Measurements from ENCODE around the gene GPBAR1. TPM values are rescaled to one million over a fixed set of nuclear protein-coding genes. Genes with fewer than 3 reads are reported as not detected.
A peak's percentile ranks its signal among the peaks of the same experiment; 100 is the strongest.

GPBAR1 gene
- total RNA-seq, 3 donors from 2014 or later = 0.64 to 3.7 (median 3.3) TPM

GRCh38 chr2:218273908-218274249, 13.1 kb downstream of the GPBAR1 start:
- intact Hi-C loops (cut with DNase I, micrococcal nuclease) = no loop called here
- no peak for TF ChIP-seq CTCF (IDR thresholded peaks at IDR 0.05)
- Histone ChIP-seq H3K4me1 (ENCODE audit: low read depth) (peaks cover 43% of the 10 kb centered on the region), H3K4me3 (no peak overlapping the region), H3K9me3 (no peaks in the 10 kb centered on the region), H3K36me3 (ENCODE audit: low read depth) (peaks cover 20% of the 10 kb centered on the region)
- DNase-seq (peak; percentile 11 to 72 (median 35)), ATAC-seq (peak; percentile 10)

GRCh38 chr2:218274586-218274985, 13.8 kb downstream of the GPBAR1 start:
- DNase-seq (peak in 2 of 3 donors; percentile 7 to 19), ATAC-seq (no peak)
- no peak for TF ChIP-seq CTCF (IDR thresholded peaks at IDR 0.05)
- Histone ChIP-seq H3K9me3 (no peaks in the 10 kb centered on the region), H3K4me1 (ENCODE audit: low read depth) (peaks cover 38% of the 10 kb centered on the region), H3K4me3 (no peak overlapping the region), H3K36me3 (ENCODE audit: low read depth) (peaks cover 20% of the 10 kb centered on the region)
- intact Hi-C loops (cut with DNase I, micrococcal nuclease) = no loop called here

- H3K9me3 ChIP-seq = no peaks in the 10 kb centered on the region
- H3K36me3 ChIP-seq (ENCODE audit: low read depth) = peaks cover 15% of the 10 kb centered on the region
- TF ChIP-seq CTCF (IDR thresholded peaks at IDR 0.05) = no peak
- DNase-seq (peak in 1 of 3 donors; percentile 26), ATAC-seq (no peak)
- H3K4me1 ChIP-seq (ENCODE audit: low read depth) = peaks cover 38% of the 10 kb centered on the region
- intact Hi-C loops (cut with DNase I, micrococcal nuclease) = no loop called here
- no peak overlapping the region for H3K4me3 ChIP-seq
Measured at GRCh38 chr2:218275371-218276072, 14.7 kb downstream of the GPBAR1 start.

- DNase-seq = peak in 2 of 3 donors; percentile 25 to 35
- no peak for TF ChIP-seq CTCF (IDR thresholded peaks at IDR 0.05)
Measured at GRCh38 chr2:218276986-218277755, 16.4 kb downstream of the GPBAR1 start.

GRCh38 chr2:218277921-218278320, 17.1 kb downstream of the GPBAR1 start:
- no peak overlapping the region for H3K4me3 ChIP-seq
- intact Hi-C loops (cut with DNase I, micrococcal nuclease) = no loop called here
- DNase-seq (no peak), ATAC-seq (no peak)
- H3K4me1 ChIP-seq (ENCODE audit: low read depth) = peaks cover 20% of the 10 kb centered on the region
- peaks cover 15% of the 10 kb centered on the region for H3K36me3 ChIP-seq (ENCODE audit: low read depth)
- TF ChIP-seq CTCF (IDR thresholded peaks at IDR 0.05) = no peak
- no peaks in the 10 kb centered on the region for H3K9me3 ChIP-seq

More at GRCh38 chr2:218276986-218277755, 16.4 kb downstream of the GPBAR1 start:
- ATAC-seq = no peak
- intact Hi-C loops (cut with DNase I, micrococcal nuclease) = no loop called here
- Histone ChIP-seq H3K4me1 (ENCODE audit: low read depth) (peaks cover 25% of the 10 kb centered on the region), H3K4me3 (no peak overlapping the region), H3K36me3 (ENCODE audit: low read depth) (peaks cover 15% of the 10 kb centered on the region), H3K9me3 (no peaks in the 10 kb centered on the region)
